GM11168 (cell line): ENCODE results near the gene DENND1A.
"Not testable (repeated sequence)": the region's sequence is repeated elsewhere in the genome, so short reads cannot be mapped to it uniquely, and the experiment has no call there.

Source experiments
- in situ Hi-C: fragments of 300-500 bp; cut with MboI; formaldehyde crosslinking; loops from one replicate; pipeline ENCODE4 v1.12.0; 2022; ENCODE audit warnings: low sequenced_read_pairs; ENCODE audit not compliant: unreplicated experiment

The DENND1A gene

GRCh38 chr9:123929870-123930831 lies at the start of gene DENND1A:
TSS of gene DENND1A (minus strand) at chr9:123930126. CDS start at chr9:123929905, 221 bp downstream.
- in situ Hi-C loops = no loop called here

GRCh38 chr9:123978981-123979380 lies 49.1 kb upstream of the DENND1A start:
- in situ Hi-C loops = no loop called here

GRCh38 chr9:123976579-123976978 lies 46.7 kb upstream of the DENND1A start:
- in situ Hi-C loops = not testable (repeated sequence)

- in situ Hi-C loops = no loop called here
Observed at GRCh38 chr9:123975871-123976270, 45.9 kb upstream of the DENND1A start.

GRCh38 chr9:123974471-123974870 lies 44.5 kb upstream of the DENND1A start:
- in situ Hi-C loops = no loop called here

- in situ Hi-C loops = no loop called here
Observed at GRCh38 chr9:123973590-123974223, 43.8 kb upstream of the DENND1A start.

- in situ Hi-C loops = no loop called here
Observed at GRCh38 chr9:123972618-123973017, 42.7 kb upstream of the DENND1A start.

- in situ Hi-C loops = no loop called here
Observed at GRCh38 chr9:123967323-123967722, 37.4 kb upstream of the DENND1A start.

GRCh38 chr9:123965801-123966686 lies 36.1 kb upstream of the DENND1A start:
- in situ Hi-C loops = no loop called here

GRCh38 chr9:123964761-123965160 lies 34.8 kb upstream of the DENND1A start:
- in situ Hi-C loops = no loop called here

GRCh38 chr9:123960965-123961364 lies 31.0 kb upstream of the DENND1A start:
- in situ Hi-C loops = no loop called here

GRCh38 chr9:123960366-123960765 lies 30.4 kb upstream of the DENND1A start:
- in situ Hi-C loops = no loop called here

- in situ Hi-C loops = no loop called here
Observed at GRCh38 chr9:123959787-123960186, 29.9 kb upstream of the DENND1A start.

- in situ Hi-C loops = no loop called here
Observed at GRCh38 chr9:123957731-123958130, 27.8 kb upstream of the DENND1A start.

GRCh38 chr9:123957168-123957721 lies 27.3 kb upstream of the DENND1A start:
- in situ Hi-C loops = no loop called here

GRCh38 chr9:123955637-123956036 lies 25.7 kb upstream of the DENND1A start:
- in situ Hi-C loops = no loop called here

GRCh38 chr9:123954518-123955280 lies 24.8 kb upstream of the DENND1A start:
- in situ Hi-C loops = no loop called here

GRCh38 chr9:123952641-123953495 lies 22.9 kb upstream of the DENND1A start:
- in situ Hi-C loops = no loop called here

GRCh38 chr9:123948286-123948685 lies 18.4 kb upstream of the DENND1A start:
- in situ Hi-C loops = no loop called here
